ENCODE results near the gene B9D1.

The B9D1 gene

GRCh38 chr17:19336938-19337711 lies 25.4 kb downstream of the B9D1 start:
- no peaks in the 10 kb centered on the region for H3K9me3 ChIP-seq
- no peaks in the 10 kb centered on the region for H3K27me3 ChIP-seq
- intact Hi-C loops (cut with DNase I; ENCODE audit: low total_unique reads) = no loop called here
- H3K27ac ChIP-seq = peak overlapping the region in 1 of 2 donors; percentile 32
- peaks cover 0 to 16% (median 7%) of the 10 kb centered on the region in 4 donors for H3K4me1 ChIP-seq
- DNase-seq = no peak
- H3K4me3 ChIP-seq = no peak overlapping the region
- H3K36me3 ChIP-seq = peaks cover 0 to 34% (median 16%) of the 10 kb centered on the region in 3 donors
- TF ChIP-seq CTCF (IDR thresholded peaks at IDR 0.05) = no peak

GRCh38 chr17:19335951-19336631 lies 26.4 kb downstream of the B9D1 start:
- no peak for DNase-seq
- no peak for TF ChIP-seq CTCF (IDR thresholded peaks at IDR 0.05)
- Histone ChIP-seq H3K27me3 (no peaks in the 10 kb centered on the region), H3K4me3 (no peak overlapping the region), H3K9me3 (no peaks in the 10 kb centered on the region), H3K36me3 (peaks cover 0 to 42% (median 20%) of the 10 kb centered on the region in 3 donors), H3K27ac (no peak overlapping the region), H3K4me1 (peaks cover 0 to 14% (median 7%) of the 10 kb centered on the region in 4 donors)
- intact Hi-C loops (cut with DNase I; ENCODE audit: low total_unique reads) = no loop called here

- Histone ChIP-seq H3K4me1 (peaks cover 0 to 14% (median 7%) of the 10 kb centered on the region in 4 donors), H3K4me3 (no peak overlapping the region), H3K27ac (no peak overlapping the region), H3K36me3 (peaks cover 0 to 55% (median 20%) of the 10 kb centered on the region in 3 donors), H3K9me3 (no peaks in the 10 kb centered on the region), H3K27me3 (no peaks in the 10 kb centered on the region)
- no peak for DNase-seq
- intact Hi-C loops (cut with DNase I; ENCODE audit: low total_unique reads) = no loop called here
- TF ChIP-seq CTCF (IDR thresholded peaks at IDR 0.05) = no peak
Measured at GRCh38 chr17:19334331-19334730, 28.2 kb downstream of the B9D1 start.

- peaks cover 0 to 14% (median 7%) of the 10 kb centered on the region in 4 donors for H3K4me1 ChIP-seq
- intact Hi-C loops (cut with DNase I; ENCODE audit: low total_unique reads) = no loop called here
- H3K9me3 ChIP-seq = no peaks in the 10 kb centered on the region
- H3K27me3 ChIP-seq = no peaks in the 10 kb centered on the region
- DNase-seq = no peak
- no peak overlapping the region for H3K27ac ChIP-seq
- H3K36me3 ChIP-seq = peaks cover 0 to 60% (median 22%) of the 10 kb centered on the region in 3 donors
- TF ChIP-seq CTCF (IDR thresholded peaks at IDR 0.05) = no peak
- no peak overlapping the region for H3K4me3 ChIP-seq
Measured at GRCh38 chr17:19333736-19334290, 28.7 kb downstream of the B9D1 start.

GRCh38 chr17:19333132-19333440 lies 29.4 kb downstream of the B9D1 start:
- Histone ChIP-seq H3K4me3 (no peak overlapping the region), H3K4me1 (peaks cover 0 to 14% (median 7%) of the 10 kb centered on the region in 4 donors), H3K36me3 (peaks cover 0 to 68% (median 26%) of the 10 kb centered on the region in 3 donors), H3K9me3 (no peaks in the 10 kb centered on the region), H3K27ac (no peak overlapping the region), H3K27me3 (no peaks in the 10 kb centered on the region)
- intact Hi-C loops (cut with DNase I; ENCODE audit: low total_unique reads) = no loop called here
- DNase-seq = no peak
- TF ChIP-seq CTCF (IDR thresholded peaks at IDR 0.05) = no peak

Measured in tibial artery (tissue), 4 donors.